Gastrocnemius medialis (tissue), 4 donors: ENCODE measurements around the gene NXPE1. TPM values are rescaled to one million over a fixed set of nuclear protein-coding genes. Genes with fewer than 3 reads are reported as not detected.
"Not testable (repeated sequence)": the region's sequence is repeated elsewhere in the genome, so short reads cannot be mapped to it uniquely, and the experiment has no call there.

Source experiments
- ATAC-seq, 2 donors: fragments of 150-250 bp; one replicate each; pipeline ENCODE4 v1.9.1; 2016
- DNase-seq, 2 donors: peaks; one replicate each; pipeline ENCODE4 v3.0.0-alpha.2; 2019
- H3K27ac ChIP-seq, 4 donors: fragments of 200-600 bp; sonication (generic); 1 replicate in 1 of 4; 2 replicates in 3 of 4; pipeline ENCODE4 v1.5.1; 2016 to 2018; ENCODE audit warnings: mild to moderate bottlenecking in 2 of 4, moderate library complexity in 1 of 4
- H3K27me3 ChIP-seq, 3 donors: fragments of 200-600 bp; sonication (generic) in 2 of 3; 1 replicate in 1 of 3; 2 replicates in 2 of 3; pipeline versions ENCODE4 v1.5.1 to v1.6.0; 2016 to 2019; ENCODE audit warnings: mild to moderate bottlenecking in 1 of 3, moderate library complexity in 1 of 3
- H3K36me3 ChIP-seq, 2 donors: fragments of 200-600 bp; sonication (generic) in 1 of 2; one replicate each; pipeline ENCODE4 v1.5.1; 2017 to 2018
- H3K4me1 ChIP-seq, 2 donors: fragments of 200-600 bp; sonication (generic) in 1 of 2; one replicate each; pipeline ENCODE4 v1.5.1; 2016 to 2017; ENCODE audit warnings: mild to moderate bottlenecking in 2 of 2
- H3K4me3 ChIP-seq, 4 donors: fragments of 200-600 bp; sonication (generic) in 3 of 4; 1 replicate in 1 of 4; 2 replicates in 3 of 4; pipeline ENCODE4 v1.5.1; 2016 to 2019; ENCODE audit warnings: mild to moderate bottlenecking in 2 of 4
- H3K9me3 ChIP-seq, 3 donors: fragments of 200-600 bp; sonication (generic) in 2 of 3; 1 replicate in 1 of 3; 2 replicates in 2 of 3; pipeline ENCODE4 v1.5.1; 2016 to 2019
- CTCF ChIP-seq, 5 experiments: fragments of 450-650 bp in 3 of 5; fragments of 200-600 bp in 2 of 5; sonication (generic) in 2 of 5; IDR thresholded peaks in 4 of 5; conservative IDR thresholded peaks in 1 of 5; 1 replicate in 4 of 5; 2 replicates in 1 of 5; pipeline ENCODE4 v1.5.1; 2016 to 2019; ENCODE audit warnings: antibody characterized with exemption in 5 of 5, mild to moderate bottlenecking in 3 of 5, moderate library complexity in 3 of 5
- POLR2A ChIP-seq, 2 donors: fragments of 450-650 bp; IDR thresholded peaks; one replicate each; pipeline ENCODE4 v1.6.1; 2017; ENCODE audit warnings: antibody characterized with exemption in 2 of 2, mild to moderate bottlenecking in 2 of 2, moderate library complexity in 2 of 2
- in situ Hi-C, 4 donors: fragments of 200-750 bp; cut with MboI; loops; one replicate each; pipeline versions ENCODE4 v1.15.0 to v1.8.0; 2017; ENCODE audit warnings: low sequenced_read_pairs in 4 of 4
- intact Hi-C: fragments of 100-400 bp; cut with DNase I; formaldehyde crosslinking; loops from one replicate; pipeline ENCODE4 v1.15.1; 2023; ENCODE audit warnings: low total_unique reads
- total RNA-seq, 4 donors: library from RNA; depleted of rRNA; stranded (reverse); fragments of >200 nt; gene quantifications; one replicate each; pipeline versions ENCODE4 v1.1.0 to v1.2.3, GENCODE V29; 2016

NXPE1 gene
- total RNA-seq: 1 to 10 TPM in 2 of 4 donors, under 1 TPM in 1, not detected in 1; 0.20 to 2.1 (median 1.2) TPM

DNA sequence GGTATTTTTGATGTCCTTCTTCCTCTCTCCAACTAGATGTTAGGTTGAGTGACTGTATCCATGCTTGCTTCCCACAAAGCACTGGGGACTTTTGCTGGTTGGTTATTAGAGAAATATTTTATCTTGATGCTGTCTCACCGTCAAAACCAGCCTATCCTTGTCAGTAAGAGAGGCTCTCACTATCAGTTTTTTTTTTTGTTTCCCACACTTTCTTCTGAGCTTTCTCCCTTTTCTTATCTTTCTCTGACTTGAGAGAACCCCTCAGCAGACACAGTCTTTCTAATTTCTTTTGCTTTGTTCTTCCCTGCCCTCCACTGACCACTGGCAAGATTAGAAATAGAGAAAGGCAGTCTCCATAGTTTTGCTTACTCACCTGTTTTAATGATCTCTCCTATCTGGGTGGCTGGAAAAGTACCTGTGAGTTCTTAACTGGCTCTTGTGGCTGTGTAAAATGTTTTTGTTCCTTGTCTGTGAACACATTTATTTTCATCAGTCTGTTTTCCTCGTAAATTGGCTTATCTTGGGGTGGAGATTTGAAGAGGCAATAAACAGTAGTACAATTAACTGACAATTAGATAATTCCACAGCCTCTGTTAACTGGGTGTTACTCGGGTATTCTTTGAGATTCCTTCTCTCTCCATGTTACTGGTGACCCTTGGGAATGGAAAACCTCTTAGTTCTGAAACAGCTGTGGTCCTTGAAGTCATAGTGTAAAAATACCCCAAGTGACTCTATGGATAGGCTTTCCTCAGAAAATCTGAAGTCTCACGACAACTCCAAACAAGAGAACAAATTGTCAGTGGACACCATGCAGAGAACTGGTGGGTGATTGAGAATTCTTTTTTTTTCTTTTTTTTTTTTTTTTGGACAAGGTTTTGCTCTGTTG is at the start of gene NXPE1:
NXPE1 (minus strand) TSS at position 457 of the 886 bp plus-strand sequence. CDS start 8,680 bp downstream, outside the sequence.
- intact Hi-C loops: no loop called here
- TF ChIP-seq CTCF (IDR thresholded peaks at IDR 0.05 in 4 of 5, conservative IDR thresholded peaks at IDR 0.05 in 1 of 5) (no peak), POLR2A (IDR thresholded peaks at IDR 0.05) (no peak)
- ATAC-seq: no peak
- no peak within 1 kb of the TSS for H3K27ac ChIP-seq
- DNase-seq: no peak
- no peaks in the 10 kb centered on the region for H3K27me3 ChIP-seq
- no peaks in the 10 kb centered on the region for H3K36me3 ChIP-seq
- in situ Hi-C loops: no loop called here
- H3K4me3 ChIP-seq: no peak within 1 kb of the TSS
- no peaks in the 10 kb centered on the region for H3K9me3 ChIP-seq
- no peaks in the 10 kb centered on the region for H3K4me1 ChIP-seq

DNA sequence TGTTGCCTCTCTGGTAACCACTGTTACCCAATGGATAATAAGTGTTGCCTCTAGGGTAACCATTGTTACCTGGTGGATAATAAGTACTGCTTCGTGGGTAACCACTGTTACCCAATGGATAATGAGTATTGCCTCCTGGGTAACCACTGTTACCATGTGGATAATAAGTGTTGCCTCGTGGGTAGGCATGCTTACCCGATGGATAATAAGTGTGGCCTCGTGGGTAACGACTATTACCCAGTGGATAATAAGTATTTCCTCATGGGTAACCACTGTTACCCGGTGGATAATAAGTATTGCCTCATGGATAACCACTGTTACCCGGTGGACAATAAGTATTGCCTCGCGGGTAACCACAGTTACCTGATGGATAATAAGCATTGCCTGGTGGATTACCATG is 49.7 kb upstream of the NXPE1 start:
- H3K4me3 ChIP-seq: no peak overlapping the region
- H3K27me3 ChIP-seq: no peaks in the 10 kb centered on the region
- DNase-seq (no peak), ATAC-seq (no peak)
- no peaks in the 10 kb centered on the region for H3K4me1 ChIP-seq
- intact Hi-C loops: loop anchor here (10.0 kb wide), 1 partner anchor 265 kb away; no protein-coding TSS in a partner anchor
- TF ChIP-seq POLR2A (IDR thresholded peaks at IDR 0.05) (no peak), CTCF (IDR thresholded peaks at IDR 0.05 in 4 of 5, conservative IDR thresholded peaks at IDR 0.05 in 1 of 5) (no peak)
- no peak overlapping the region for H3K27ac ChIP-seq
- H3K36me3 ChIP-seq: no peaks in the 10 kb centered on the region
- H3K9me3 ChIP-seq: no peaks in the 10 kb centered on the region
- in situ Hi-C loops: no loop called here

GRCh38 chr11:114608605-114609004 is 48.9 kb upstream of the NXPE1 start:
- H3K4me1 ChIP-seq: not testable (repeated sequence)

DNA sequence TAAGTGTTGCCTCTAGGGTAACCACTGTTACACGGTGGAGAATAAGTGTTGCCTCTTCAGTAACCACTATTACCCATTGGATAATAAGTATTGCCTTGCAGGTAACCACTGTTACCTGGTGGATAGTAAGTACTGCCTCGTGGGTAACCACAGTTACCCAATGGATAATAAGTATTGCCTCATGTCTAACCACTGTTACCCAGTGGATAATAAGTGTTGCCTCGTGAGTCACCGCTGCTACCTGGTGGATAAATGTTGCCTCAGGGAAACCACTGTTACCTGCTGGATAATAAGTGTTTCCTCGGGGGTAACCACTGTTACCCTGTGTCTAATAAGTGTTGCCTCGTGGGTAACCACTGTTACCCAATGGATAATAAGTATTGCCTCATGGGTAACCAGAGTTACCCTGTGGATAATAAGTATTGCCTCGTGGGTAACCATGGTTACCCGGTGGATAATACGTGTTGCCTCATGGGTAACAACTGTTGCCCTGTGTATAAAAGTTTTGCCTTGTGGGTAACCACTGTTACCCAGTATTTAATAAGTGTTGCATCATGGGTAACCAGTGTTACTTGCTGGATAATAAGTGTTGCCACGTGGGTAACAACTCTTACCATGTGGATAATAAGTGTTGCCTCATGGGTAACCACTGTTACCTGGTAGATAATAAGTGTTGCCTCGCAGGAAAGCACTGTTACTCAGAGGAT is 48.2 kb upstream of the NXPE1 start:
- Histone ChIP-seq H3K9me3 (no peaks in the 10 kb centered on the region), H3K27ac (no peak overlapping the region), H3K4me3 (no peak overlapping the region), H3K27me3 (no peaks in the 10 kb centered on the region), H3K36me3 (no peaks in the 10 kb centered on the region), H3K4me1 (no peaks in the 10 kb centered on the region)
- intact Hi-C loops (loop anchor here (10.0 kb wide), 1 partner anchor 263 kb away; no protein-coding TSS in a partner anchor), in situ Hi-C loops (no loop called here)
- ATAC-seq (no peak), DNase-seq (no peak)
- TF ChIP-seq POLR2A (IDR thresholded peaks at IDR 0.05) (no peak), CTCF (IDR thresholded peaks at IDR 0.05 in 4 of 5, conservative IDR thresholded peaks at IDR 0.05 in 1 of 5) (no peak)

More at GRCh38 chr11:114608605-114609004, 48.9 kb upstream of the NXPE1 start:
- in situ Hi-C loops, DNase-seq, H3K27me3 ChIP-seq, H3K27ac ChIP-seq, H3K9me3 ChIP-seq, ATAC-seq, H3K36me3 ChIP-seq, H3K4me3 ChIP-seq: not testable (repeated sequence)
- intact Hi-C loops: loop anchor here (10.0 kb wide), 1 partner anchor 264 kb away; no protein-coding TSS in a partner anchor

DNA sequence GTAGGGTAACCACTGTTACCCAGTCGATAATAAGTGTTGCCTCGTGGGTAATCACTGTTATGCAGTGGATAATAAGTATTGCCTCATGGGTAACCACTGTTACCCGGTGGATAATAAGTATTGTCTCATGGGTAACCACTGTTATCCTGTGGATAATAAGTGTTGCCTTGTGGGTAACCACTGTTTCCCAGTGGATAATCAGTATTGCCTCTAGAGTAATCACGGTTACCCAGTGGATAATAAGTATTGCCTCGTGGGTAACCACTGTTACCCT is 47.1 kb upstream of the NXPE1 start:
- H3K36me3 ChIP-seq, H3K4me3 ChIP-seq, DNase-seq, in situ Hi-C loops, H3K27me3 ChIP-seq, H3K27ac ChIP-seq, H3K4me1 ChIP-seq, H3K9me3 ChIP-seq, ATAC-seq: not testable (repeated sequence)
- intact Hi-C loops: loop anchor here (10.0 kb wide), 1 partner anchor 262 kb away; no protein-coding TSS in a partner anchor
